Lung (tissue), 12 donors: ENCODE results near the gene SLC38A4. TPM values are rescaled to one million over a fixed set of nuclear protein-coding genes. Genes with fewer than 3 reads are reported as not detected.

Source experiments
- ATAC-seq: fragments of 200-7000 bp; cut with Tn5 transposase; one replicate; pipeline ENCODE4 v1.9.1; 2020; ENCODE audit warnings: moderate number of reproducible peaks; ENCODE audit not compliant: insufficient read depth, low FRiP score
- DNase-seq, 3 donors: peaks; one replicate each; pipeline ENCODE4 v3.0.0-alpha.2; 2013 to 2017
- H3K27ac ChIP-seq, 2 donors: one replicate each; pipeline ENCODE4 v1.5.1; 2013; ENCODE audit warnings: mild to moderate bottlenecking in 2 of 2, moderate library complexity in 2 of 2, control low read depth in 1 of 2, inconsistent platforms in 1 of 2, low read depth in 1 of 2, low read length in 1 of 2
- H3K27me3 ChIP-seq, 3 donors: one replicate each; pipeline ENCODE4 v1.5.1; 2013; ENCODE audit warnings: low read length in 2 of 3; ENCODE audit not compliant: control insufficient read depth in 3 of 3, insufficient read depth in 3 of 3
- H3K36me3 ChIP-seq, 4 donors: one replicate each; pipeline ENCODE4 v1.5.1; 2013; ENCODE audit warnings: low read length in 4 of 4, mild to moderate bottlenecking in 1 of 4, moderate library complexity in 1 of 4; ENCODE audit not compliant: control insufficient read depth in 4 of 4, insufficient read depth in 4 of 4
- H3K4me1 ChIP-seq, 5 donors: one replicate each; pipeline ENCODE4 v1.5.1; 2013; ENCODE audit warnings: low read length in 5 of 5, mild to moderate bottlenecking in 2 of 5, moderate library complexity in 1 of 5; ENCODE audit not compliant: control insufficient read depth in 5 of 5, insufficient read depth in 5 of 5
- H3K4me3 ChIP-seq: one replicate; pipeline ENCODE4 v1.5.1; 2013; ENCODE audit warnings: mild to moderate bottlenecking, control low read depth, moderate library complexity
- H3K9ac ChIP-seq, 2 donors: one replicate each; pipeline ENCODE4 v1.5.1; 2013; ENCODE audit warnings: low read length in 2 of 2, control low read depth in 1 of 2; ENCODE audit not compliant: insufficient read depth in 1 of 2
- H3K9me3 ChIP-seq, 4 donors: one replicate each; pipeline ENCODE4 v1.5.1; 2013; ENCODE audit warnings: low read length in 3 of 4, mild to moderate bottlenecking in 1 of 4, moderate library complexity in 1 of 4; ENCODE audit not compliant: control insufficient read depth in 4 of 4, insufficient read depth in 3 of 4
- CTCF ChIP-seq: IDR thresholded peaks from 2 replicates; pipeline ENCODE4 v1.5.1; 2012; ENCODE audit warnings: mild to moderate bottlenecking; ENCODE audit errors: control extremely low read depth, extremely low read depth
- WGBS, 2 donors: extraction: QIAGEN DNeasy Blood & Tissue Kit; methylation state at CpG; one replicate each; pipeline ENCODE4 v1.1.7; 2013; 5-methylcytosine and 5-hydroxymethylcytosine counted together
- polyA plus RNA-seq, 2 donors: library from polyadenylated mRNA; stranded (reverse); fragments of 200-250 nt; gene quantifications; one replicate each; pipeline ENCODE4 v1.2.1, GENCODE V29; 2013
- total RNA-seq, 2 donors: library from RNA; depleted of rRNA in 1 of 2; stranded (reverse); fragments of >200 nt in 1 of 2; gene quantifications; one replicate each; pipeline ENCODE4 v1.2.1, GENCODE V29; 2014 to 2021
- donor health status: control.
- donor health status: control.
- donor health status: Bipolar disorder and iron deficiency.
- donor health status: healthy.
- donor health status: DM: yes; HTN: yes; CAD: no.

Gene SLC38A4
- total and polyA plus RNA-seq, 4 donors = 0.07 to 2.7 (median 0.45) TPM

- Histone ChIP-seq H3K36me3 (no peaks in the 10 kb centered on the region), H3K27me3 (no peaks in the 10 kb centered on the region), H3K9ac (no peak overlapping the region), H3K4me1 (no peaks in the 10 kb centered on the region), H3K9me3 (peaks cover 0 to 2% (median 0%) of the 10 kb centered on the region in 4 donors), H3K4me3 (no peak overlapping the region), H3K27ac (no peak overlapping the region)
- no peak for TF ChIP-seq CTCF
- WGBS, 2 donors = 82 to 91% methylated on average over 4 of the region's 4 CpGs
- DNase-seq (no peak), ATAC-seq (no peak)
Measured at GRCh38 chr12:46800160-46800559, 25.6 kb downstream of the SLC38A4 start.

GRCh38 chr12:46798648-46799047 lies 27.1 kb downstream of the SLC38A4 start:
- ATAC-seq = no peak

GRCh38 chr12:46798056-46798455 lies 27.7 kb downstream of the SLC38A4 start:
- Histone ChIP-seq H3K4me3 (no peak overlapping the region), H3K4me1 (no peaks in the 10 kb centered on the region), H3K27me3 (no peaks in the 10 kb centered on the region), H3K27ac (no peak overlapping the region), H3K36me3 (no peaks in the 10 kb centered on the region), H3K9ac (no peak overlapping the region), H3K9me3 (peaks cover 0 to 2% (median 0%) of the 10 kb centered on the region in 4 donors)
- 82 to 83% methylated on average over 2 of the region's 2 CpGs for WGBS, 2 donors
- no peak for DNase-seq
- no peak for TF ChIP-seq CTCF
- no peak for ATAC-seq

More at GRCh38 chr12:46798648-46799047, 27.1 kb downstream of the SLC38A4 start:
- Histone ChIP-seq H3K4me1 (no peaks in the 10 kb centered on the region), H3K9ac (no peak overlapping the region), H3K36me3 (no peaks in the 10 kb centered on the region), H3K27ac (no peak overlapping the region), H3K4me3 (no peak overlapping the region), H3K9me3 (peaks cover 0 to 2% (median 0%) of the 10 kb centered on the region in 4 donors), H3K27me3 (no peaks in the 10 kb centered on the region)
- WGBS, 2 donors = 94 to 97% methylated on average over 2 of the region's 2 CpGs
- DNase-seq = no peak
- no peak for TF ChIP-seq CTCF

- ATAC-seq (no peak), DNase-seq (no peak)
- no peaks in the 10 kb centered on the region for H3K36me3 ChIP-seq
- TF ChIP-seq CTCF = no peak
- H3K4me3 ChIP-seq = no peak overlapping the region
- peaks cover 0 to 2% (median 0%) of the 10 kb centered on the region in 4 donors for H3K9me3 ChIP-seq
- H3K4me1 ChIP-seq = no peaks in the 10 kb centered on the region
- WGBS, 2 donors = 93 to 95% methylated on average over 4 of the region's 4 CpGs
- H3K27me3 ChIP-seq = no peaks in the 10 kb centered on the region
- H3K27ac ChIP-seq = no peak overlapping the region
- H3K9ac ChIP-seq = no peak overlapping the region
Measured at GRCh38 chr12:46795988-46796387, 29.8 kb downstream of the SLC38A4 start.
